KMS-11 (cell line): Measurements from ENCODE around the gene TARBP2.
A peak's percentile ranks its signal among the peaks of the same experiment; 100 is the strongest.

Source experiments
- H2AFZ ChIP-seq: fragments of 200-600 bp; sonication (generic); 2 replicates; pipeline ENCODE4 v1.6.1; 2016; ENCODE audit warnings: antibody characterized with exemption, mixed run types, low read depth
- H3K27ac ChIP-seq: fragments of 200-600 bp; sonication (generic); 2 replicates; pipeline ENCODE4 v1.6.1; 2016; ENCODE audit warnings: mild to moderate bottlenecking, mixed run types
- H3K27me3 ChIP-seq: fragments of 200-600 bp; sonication (generic); 2 replicates; pipeline ENCODE4 v1.6.1; 2017; ENCODE audit warnings: mild to moderate bottlenecking, low read depth, mixed run types, moderate library complexity; ENCODE audit not compliant: insufficient read depth
- H3K36me3 ChIP-seq: fragments of 200-600 bp; sonication (generic); 2 replicates; pipeline ENCODE4 v1.6.1; 2017; ENCODE audit warnings: mild to moderate bottlenecking, mixed run types; ENCODE audit not compliant: insufficient read depth
- H3K4me1 ChIP-seq: fragments of 200-600 bp; sonication (generic); 2 replicates; pipeline ENCODE4 v1.6.1; 2016; ENCODE audit warnings: mild to moderate bottlenecking, low read depth, mixed run types; ENCODE audit not compliant: poor library complexity, severe bottlenecking
- H3K4me2 ChIP-seq: fragments of 200-600 bp; sonication (generic); 2 replicates; pipeline ENCODE4 v1.7.0; 2016; ENCODE audit warnings: mild to moderate bottlenecking, mixed run types
- H3K4me3 ChIP-seq: fragments of 200-600 bp; sonication (generic); IDR thresholded peaks from 2 replicates; pipeline ENCODE4 v1.6.1; 2017; ENCODE audit warnings: low read depth, low read length, mixed read lengths; ENCODE audit not compliant: insufficient read depth
- H3K79me2 ChIP-seq: fragments of 200-600 bp; sonication (generic); 2 replicates; pipeline ENCODE4 v1.6.1; 2016; ENCODE audit warnings: low read depth, mixed run types; ENCODE audit not compliant: insufficient read depth
- H3K9ac ChIP-seq: fragments of 200-600 bp; sonication (generic); 2 replicates; pipeline ENCODE4 v1.6.1; 2016; ENCODE audit warnings: mild to moderate bottlenecking, mixed run types
- H4K20me1 ChIP-seq: fragments of 200-600 bp; sonication (generic); 2 replicates; pipeline ENCODE4 v1.6.1; 2016; ENCODE audit warnings: mild to moderate bottlenecking, mixed run types; ENCODE audit not compliant: insufficient read depth
- TF ChIP-seq, protein P1 (sequence below): fragments of 200-600 bp; sonication (generic); conservative IDR thresholded peaks from 2 replicates; pipeline ENCODE4 v1.6.1; 2017; ENCODE audit warnings: low read depth, mild to moderate bottlenecking, antibody characterized with exemption, low read length, moderate library complexity, mixed read lengths

Gene TARBP2

DNA sequence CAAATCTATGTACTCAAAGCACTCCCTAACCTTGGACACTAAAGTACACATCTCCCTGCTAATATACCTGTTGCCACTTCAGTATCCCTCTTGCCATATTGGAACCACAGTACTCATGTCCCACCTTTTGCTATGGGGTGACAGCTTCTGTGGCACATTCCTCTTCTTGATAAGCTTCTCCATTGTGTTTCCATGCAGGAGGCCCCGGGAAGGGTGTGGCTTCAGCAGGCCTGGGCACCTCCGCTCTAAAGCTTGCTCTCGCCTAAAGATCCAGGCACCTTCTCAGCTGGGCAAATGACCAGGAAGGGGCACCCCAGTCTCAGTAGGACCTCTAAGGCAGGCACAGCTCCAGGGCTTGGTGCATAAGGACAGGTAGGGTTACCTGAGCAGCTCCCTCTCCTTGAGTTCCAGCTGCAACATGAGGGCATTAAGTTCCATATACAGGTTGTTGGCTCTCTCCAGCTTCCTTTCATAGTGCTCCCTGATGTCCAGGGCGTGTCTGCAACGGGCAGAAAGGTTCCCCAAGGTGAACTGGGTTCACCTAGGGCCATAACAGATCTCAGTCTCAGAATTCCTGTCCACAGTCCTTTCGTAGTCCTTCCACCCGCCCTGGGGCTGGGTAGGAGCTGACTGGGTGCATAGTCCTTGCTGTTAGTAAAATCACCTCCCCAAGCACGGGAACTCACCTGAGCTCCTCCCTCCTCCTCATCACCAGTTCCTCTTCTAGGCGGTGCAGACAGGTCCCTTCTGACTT, 17.7 kb upstream of the TARBP2 start:
- Histone ChIP-seq H3K36me3 (peaks cover 37% of the 10 kb centered on the region; the same call in 1 of the 2 replicates), H4K20me1 (peaks cover 17% of the 10 kb centered on the region), H3K79me2 (peaks cover 23% of the 10 kb centered on the region)

DNA sequence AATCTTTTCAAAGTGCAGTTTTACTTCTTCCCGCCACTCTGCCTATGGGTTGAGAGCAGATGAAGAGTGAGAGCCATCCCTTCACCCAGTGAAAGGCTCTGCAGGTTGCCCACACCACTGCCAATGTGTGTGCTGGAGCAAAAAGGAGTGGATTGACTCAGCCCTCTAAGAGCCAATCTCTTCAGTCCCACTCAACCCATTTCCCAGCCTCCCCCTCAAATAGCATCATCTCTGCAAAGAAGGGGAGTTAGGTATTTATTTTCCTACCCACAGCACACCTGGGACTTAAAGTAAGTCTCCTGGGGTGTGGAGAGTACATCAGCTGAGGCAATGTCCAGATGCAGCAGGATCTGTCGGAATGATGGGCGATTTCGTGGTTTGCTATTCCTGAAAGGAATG, 17.1 kb upstream of the TARBP2 start:
- Histone ChIP-seq H3K4me3 (no peak overlapping the region), H3K79me2 (peaks cover 17% of the 10 kb centered on the region), H3K4me1 (peaks cover 43% of the 10 kb centered on the region), H3K36me3 (peaks cover 31% of the 10 kb centered on the region; the same call in 1 of the 2 replicates), H3K9ac (no peak overlapping the region), H2AFZ (no peak overlapping the region), H3K27ac (no peak overlapping the region; the same call in 1 of the 2 replicates), H3K27me3 (no peaks in the 10 kb centered on the region), H3K4me2 (no peak overlapping the region), H4K20me1 (peaks cover 11% of the 10 kb centered on the region)
- TF ChIP-seq, protein P1, sequence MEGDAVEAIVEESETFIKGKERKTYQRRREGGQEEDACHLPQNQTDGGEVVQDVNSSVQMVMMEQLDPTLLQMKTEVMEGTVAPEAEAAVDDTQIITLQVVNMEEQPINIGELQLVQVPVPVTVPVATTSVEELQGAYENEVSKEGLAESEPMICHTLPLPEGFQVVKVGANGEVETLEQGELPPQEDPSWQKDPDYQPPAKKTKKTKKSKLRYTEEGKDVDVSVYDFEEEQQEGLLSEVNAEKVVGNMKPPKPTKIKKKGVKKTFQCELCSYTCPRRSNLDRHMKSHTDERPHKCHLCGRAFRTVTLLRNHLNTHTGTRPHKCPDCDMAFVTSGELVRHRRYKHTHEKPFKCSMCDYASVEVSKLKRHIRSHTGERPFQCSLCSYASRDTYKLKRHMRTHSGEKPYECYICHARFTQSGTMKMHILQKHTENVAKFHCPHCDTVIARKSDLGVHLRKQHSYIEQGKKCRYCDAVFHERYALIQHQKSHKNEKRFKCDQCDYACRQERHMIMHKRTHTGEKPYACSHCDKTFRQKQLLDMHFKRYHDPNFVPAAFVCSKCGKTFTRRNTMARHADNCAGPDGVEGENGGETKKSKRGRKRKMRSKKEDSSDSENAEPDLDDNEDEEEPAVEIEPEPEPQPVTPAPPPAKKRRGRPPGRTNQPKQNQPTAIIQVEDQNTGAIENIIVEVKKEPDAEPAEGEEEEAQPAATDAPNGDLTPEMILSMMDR, result no peak

More for the DNA sequence above, 17.7 kb upstream of the TARBP2 start:
- Histone ChIP-seq H3K4me3 (no peak overlapping the region), H3K27me3 (no peaks in the 10 kb centered on the region), H2AFZ (no peak overlapping the region), H3K9ac (no peak overlapping the region), H3K4me1 (peaks cover 46% of the 10 kb centered on the region), H3K4me2 (no peak overlapping the region), H3K27ac (peak overlapping the region; percentile 2; the same call in 1 of the 2 replicates)
- TF ChIP-seq, protein P1, result no peak

DNA sequence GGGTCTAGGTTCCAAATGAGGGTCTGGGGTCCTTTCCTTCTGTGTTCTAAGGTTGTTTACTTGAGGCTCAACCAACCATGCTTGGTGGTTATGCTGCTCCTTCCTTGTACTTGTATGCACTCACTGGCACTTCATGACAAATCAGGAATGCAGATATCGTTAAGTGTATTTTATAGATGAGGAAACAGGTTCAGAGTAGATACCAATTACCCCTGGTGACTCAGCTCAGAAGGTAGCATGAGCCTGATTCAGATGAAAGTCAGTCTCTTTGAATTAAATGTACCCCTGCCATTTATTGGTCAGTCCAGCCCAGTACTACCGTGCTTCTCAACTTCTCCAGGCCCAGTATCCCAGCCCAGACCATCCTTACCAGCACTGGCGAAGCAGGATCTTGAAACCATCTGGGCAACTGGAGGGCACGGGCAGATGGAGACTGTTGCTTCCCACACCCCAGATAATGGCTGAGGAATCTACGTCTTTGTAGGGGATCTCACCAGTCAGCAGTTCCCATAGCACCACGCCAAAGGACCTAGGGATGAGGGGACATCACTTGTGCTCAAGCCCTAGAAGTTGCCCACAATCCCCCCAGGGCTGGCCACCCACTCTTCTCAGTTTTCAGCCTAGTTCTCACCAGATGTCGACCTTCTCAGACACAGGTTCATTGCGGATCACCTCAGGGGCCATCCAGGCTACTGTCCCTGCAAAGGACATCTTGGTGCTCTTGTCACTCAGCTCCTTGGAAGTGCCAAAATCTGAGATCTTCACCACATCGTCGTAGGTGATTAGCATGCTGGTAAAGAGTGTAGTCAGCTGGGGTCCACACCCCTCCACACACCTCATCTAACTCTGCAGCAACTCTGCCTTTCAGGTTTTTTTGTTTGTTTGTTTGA, 16.2 kb upstream of the TARBP2 start:
- Histone ChIP-seq H3K36me3 (peaks cover 22% of the 10 kb centered on the region; the same call in 1 of the 2 replicates), H4K20me1 (peaks cover 6% of the 10 kb centered on the region), H3K27ac (peak overlapping the region; percentile 1; the same call in 1 of the 2 replicates), H3K79me2 (peaks cover 7% of the 10 kb centered on the region; the same call in 1 of the 2 replicates), H3K4me1 (peaks cover 34% of the 10 kb centered on the region), H3K4me3 (no peak overlapping the region), H3K4me2 (no peak overlapping the region), H3K9ac (no peak overlapping the region), H2AFZ (no peak overlapping the region), H3K27me3 (no peaks in the 10 kb centered on the region)
- TF ChIP-seq, protein P1, result no peak

DNA sequence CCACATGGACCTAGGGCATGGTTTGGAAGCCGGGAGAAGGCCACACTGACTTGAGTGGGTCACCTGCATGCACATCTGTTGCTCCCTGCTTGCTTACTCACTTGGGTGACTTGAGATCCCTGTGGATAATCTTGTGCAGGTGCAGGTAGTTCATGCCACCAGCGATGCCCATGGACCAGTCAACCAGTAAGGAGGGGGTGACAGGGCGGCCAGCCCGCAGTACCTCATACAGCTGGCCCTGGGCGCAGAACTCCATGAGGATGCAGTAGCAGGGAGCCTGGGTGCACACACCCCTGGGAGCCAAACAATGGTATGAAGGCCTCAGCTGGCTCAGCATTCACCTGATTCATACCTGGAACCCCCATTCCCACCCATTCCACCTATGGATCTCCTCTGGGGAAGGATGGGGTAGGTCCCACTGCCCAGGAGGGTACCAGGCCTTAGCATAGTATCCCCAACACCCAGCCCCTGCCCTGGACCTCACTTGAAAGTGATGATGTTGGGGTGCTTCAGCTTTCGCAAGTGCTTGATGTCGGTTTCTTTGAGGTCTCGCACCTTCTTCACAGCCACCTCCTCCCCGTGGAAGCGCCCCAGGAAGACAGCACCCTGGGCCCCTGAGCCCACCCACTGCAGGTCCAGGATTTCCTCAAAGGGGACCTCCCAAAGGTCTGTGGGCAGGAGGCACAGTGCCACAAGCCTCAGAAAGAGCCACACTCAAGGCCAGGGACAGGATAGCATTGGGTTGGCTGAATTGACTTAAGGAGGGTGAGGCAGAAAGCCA, 14.9 kb upstream of the TARBP2 start:
- no peaks in the 10 kb centered on the region for H3K27me3 ChIP-seq
- peaks cover 22% of the 10 kb centered on the region for H3K4me1 ChIP-seq
- H3K79me2 ChIP-seq, result no peaks in the 10 kb centered on the region
- no peak overlapping the region for H3K9ac ChIP-seq
- TF ChIP-seq, protein P1, result no peak
- peaks cover 13% of the 10 kb centered on the region; the same call in 1 of the 2 replicates for H3K36me3 ChIP-seq
- H3K4me3 ChIP-seq, result no peak overlapping the region
- no peak overlapping the region for H2AFZ ChIP-seq
- no peak overlapping the region for H3K4me2 ChIP-seq
- no peak overlapping the region for H3K27ac ChIP-seq
- peaks cover 6% of the 10 kb centered on the region; the same call in 1 of the 2 replicates for H4K20me1 ChIP-seq
